HCT116 (cell line): ENCODE measurements around the gene MAST4. TPM values are rescaled to one million over a fixed set of nuclear protein-coding genes. Genes with fewer than 3 reads are reported as not detected.

Experiments used
- ATAC-seq: fragments of 200-7000 bp; cut with Tn5 transposase; 2 replicates; pipeline ENCODE4 v1.9.1; 2020; ENCODE audit warnings: mild to moderate bottlenecking, moderate library complexity
- BruUV-seq: library from RNA; stranded (reverse); fragments of 400-500 nt; replicated peaks from 2 replicates; lab custom pipeline; 2021; lab: Mats Ljungman, UMichigan
- CTCF ChIA-PET: fragments of 300-600 bp; sonication (Branson Sonifier 250); formaldehyde crosslinking; loops from one replicate; lab custom pipeline; 2021; ENCODE audit warnings: antibody characterized with exemption; lab: Charles Lee
- POLR2A ChIA-PET: fragments of 300-600, 350-600 bp; sonication (Branson Sonifier 250); formaldehyde crosslinking; loops from one replicate; lab custom pipeline; 2021; ENCODE audit warnings: antibody characterized with exemption; lab: Charles Lee
- RAD21 ChIA-PET, 2 experiments: fragments of 300-600 bp; sonication (Branson Sonifier 250); formaldehyde crosslinking; loops; one replicate each; lab custom pipeline; 2023; ENCODE audit warnings: low total read pairs in 2 of 2; ENCODE audit not compliant: uncharacterized antibody in 2 of 2, unreplicated experiment in 2 of 2, low non-redundant PET in 1 of 2; lab: Charles Lee
- DNase-seq: peaks from one replicate; pipeline ENCODE4 v3.0.0-alpha.2; 2010; ENCODE audit warnings: low read depth, low spot score
- H2AFZ ChIP-seq: fragments of 200-600 bp; shearing (Covaris generic), sonication (generic); 2 replicates; pipeline ENCODE4 v1.6.1; 2017; ENCODE audit warnings: low read depth, mixed run types, mixed read lengths, antibody characterized with exemption, low read length; ENCODE audit not compliant: poor library complexity, severe bottlenecking
- H3K27ac ChIP-seq: 2 replicates; pipeline ENCODE4 v1.5.1; 2012; ENCODE audit warnings: low read depth, low read length
- H3K27me3 ChIP-seq: fragments of 200-600 bp; sonication (generic); 2 replicates; pipeline ENCODE4 v1.6.1; 2016; ENCODE audit warnings: mixed run types, low read length, mixed read lengths; ENCODE audit not compliant: insufficient read depth
- H3K36me3 ChIP-seq, 2 experiments: fragments of 200-500 bp in 1 of 2; fragments of 200-600 bp in 1 of 2; sonication (Bioruptor generic) in 1 of 2; sonication (generic) in 1 of 2; 2 replicates each; pipeline versions ENCODE4 v1.5.1 to v1.6.1; 2014 to 2016; ENCODE audit warnings: low read length in 2 of 2, inconsistent platforms in 1 of 2, mixed read lengths in 1 of 2, mixed run types in 1 of 2; ENCODE audit not compliant: insufficient read depth in 2 of 2, control insufficient read depth in 1 of 2
- H3K4me1 ChIP-seq, 2 experiments: fragments of 200-600 bp in 1 of 2; sonication (generic) in 1 of 2; 2 replicates each; pipeline versions ENCODE4 v1.5.1 to v1.6.1; 2012 to 2017; ENCODE audit warnings: low read length in 2 of 2, inconsistent platforms in 1 of 2, mild to moderate bottlenecking in 1 of 2, mixed read lengths in 1 of 2, mixed run types in 1 of 2, moderate library complexity in 1 of 2; ENCODE audit not compliant: insufficient read depth in 2 of 2, control insufficient read depth in 1 of 2
- H3K4me2 ChIP-seq: fragments of 200-600 bp; sonication (generic); 2 replicates; pipeline ENCODE4 v1.6.1; 2017; ENCODE audit warnings: mixed run types, low read length, mixed read lengths
- H3K4me3 ChIP-seq, 2 experiments: fragments of 200-600 bp in 1 of 2; sonication (generic) in 1 of 2; replicated peaks in 1 of 2; 2 replicates each; pipeline ENCODE4 v1.5.1; 2011 to 2016; ENCODE audit warnings: low read length in 2 of 2, control low read depth in 1 of 2, low read depth in 1 of 2, mild to moderate bottlenecking in 1 of 2, mixed read lengths in 1 of 2, mixed run types in 1 of 2
- H3K79me2 ChIP-seq: fragments of 200-600 bp; sonication (generic); 2 replicates; pipeline ENCODE4 v1.6.1; 2017; ENCODE audit warnings: mild to moderate bottlenecking, mixed run types, low read length, moderate library complexity, mixed read lengths; ENCODE audit not compliant: insufficient read depth
- H3K9ac ChIP-seq: fragments of 200-600 bp; sonication (generic); 2 replicates; pipeline ENCODE4 v1.6.1; 2016; ENCODE audit warnings: low read length, mixed read lengths
- H3K9me2 ChIP-seq: fragments of 200-600 bp; sonication (generic), shearing (Covaris generic); 2 replicates; pipeline ENCODE4 v1.6.1; 2017; ENCODE audit warnings: mixed run types, mild to moderate bottlenecking, moderate library complexity; ENCODE audit not compliant: insufficient read depth
- H3K9me3 ChIP-seq, 2 experiments: fragments of 200-500 bp in 1 of 2; fragments of 200-600 bp in 1 of 2; sonication (Bioruptor generic) in 1 of 2; sonication (generic) in 1 of 2; 2 replicates each; pipeline ENCODE4 v1.6.1; 2014 to 2017; ENCODE audit warnings: low read length in 2 of 2, mixed read lengths in 2 of 2, inconsistent platforms in 1 of 2, low read depth in 1 of 2, mild to moderate bottlenecking in 1 of 2, mixed run types in 1 of 2, moderate library complexity in 1 of 2; ENCODE audit not compliant: control insufficient read depth in 1 of 2, insufficient read depth in 1 of 2
- H4K20me1 ChIP-seq: fragments of 200-600 bp; sonication (generic), shearing (Covaris generic); 2 replicates; pipeline ENCODE4 v1.6.1; 2017; ENCODE audit warnings: mixed run types, mild to moderate bottlenecking, moderate library complexity; ENCODE audit not compliant: insufficient read depth
- ATF3 ChIP-seq: IDR thresholded peaks from 2 replicates; pipeline ENCODE4 v1.6.1; 2012
- CBX3 ChIP-seq: IDR thresholded peaks from 2 replicates; pipeline ENCODE4 v1.6.1; 2012; ENCODE audit warnings: low read depth
- CEBPB ChIP-seq: IDR thresholded peaks from 2 replicates; pipeline ENCODE4 v1.6.1; 2012; ENCODE audit warnings: low read depth
- CTCF ChIP-seq, 3 experiments: fragments of 200-600 bp in 1 of 3; sonication (generic) in 1 of 3; IDR thresholded peaks in 2 of 3; conservative IDR thresholded peaks in 1 of 3; 2 replicates each; pipeline ENCODE4 v1.5.1; 2012 to 2017; ENCODE audit warnings: low read depth in 2 of 3, low read length in 2 of 3, antibody characterized with exemption in 1 of 3, borderline replicate concordance in 1 of 3, control low read depth in 1 of 3, mild to moderate bottlenecking in 1 of 3, mixed read lengths in 1 of 3, mixed run types in 1 of 3, moderate library complexity in 1 of 3; ENCODE audit not compliant: insufficient read depth in 1 of 3
- EZH2 ChIP-seq: fragments of 200-600 bp; sonication (generic); IDR thresholded peaks from 2 replicates; pipeline ENCODE4 v1.6.1; 2017; ENCODE audit warnings: antibody characterized with exemption, mixed run types
- EZH2phosphoT487 ChIP-seq: fragments of 200-600 bp; IDR thresholded peaks from 2 replicates; pipeline ENCODE4 v1.6.1; 2018; ENCODE audit warnings: antibody characterized with exemption, borderline replicate concordance
- FOSL1 ChIP-seq: IDR thresholded peaks from 2 replicates; pipeline ENCODE4 v1.6.1; 2012; ENCODE audit warnings: low read depth
- JUND ChIP-seq: IDR thresholded peaks from 2 replicates; pipeline ENCODE4 v1.6.1; 2012
- POLR2A ChIP-seq: IDR thresholded peaks from 2 replicates; pipeline ENCODE4 v1.7.0; 2011; ENCODE audit warnings: borderline replicate concordance; ENCODE audit not compliant: insufficient read depth, insufficient read length; ENCODE audit errors: extremely low read depth
- POLR2AphosphoS5 ChIP-seq: IDR thresholded peaks from 2 replicates; pipeline ENCODE4 v1.6.1; 2011; ENCODE audit warnings: mild to moderate bottlenecking, low read depth, low read length, moderate library complexity
- RAD21 ChIP-seq: IDR thresholded peaks from 2 replicates; pipeline ENCODE4 v1.6.1; 2012; ENCODE audit warnings: low read depth, mild to moderate bottlenecking
- REST ChIP-seq: IDR thresholded peaks from 2 replicates; pipeline ENCODE4 v1.6.1; 2012; ENCODE audit warnings: low read depth
- SIN3A ChIP-seq: IDR thresholded peaks from 2 replicates; pipeline ENCODE4 v1.6.1; 2012; ENCODE audit warnings: low read depth
- SRF ChIP-seq: IDR thresholded peaks from 2 replicates; pipeline ENCODE4 v1.6.1; 2012; ENCODE audit warnings: low read depth
- TCF7L2 ChIP-seq: IDR thresholded peaks from 2 replicates; pipeline ENCODE4 v1.7.0; 2011; ENCODE audit warnings: borderline replicate concordance, inconsistent platforms; ENCODE audit not compliant: insufficient read depth, insufficient read length; ENCODE audit errors: extremely low read depth
- ZBTB33 ChIP-seq: IDR thresholded peaks from 2 replicates; pipeline ENCODE4 v1.6.1; 2011; ENCODE audit warnings: mild to moderate bottlenecking, low read length, moderate library complexity; ENCODE audit not compliant: insufficient replicate concordance; ENCODE audit errors: extremely low read depth
- ZFX ChIP-seq: fragments of 450-650 bp; IDR thresholded peaks from 2 replicates; pipeline ENCODE4 v1.6.1; 2017
- ZNF274 ChIP-seq: fragments of 200-500 bp; sonication (Bioruptor generic); IDR thresholded peaks from 2 replicates; pipeline ENCODE4 v1.6.1; 2014; ENCODE audit warnings: mild to moderate bottlenecking, low read depth, low read length, inconsistent platforms
- intact Hi-C: fragments of 100-400 bp; cut with micrococcal nuclease; formaldehyde crosslinking; loops from 2 replicates; pipeline ENCODE4 v1.10.0; 2022
- total RNA-seq: library from RNA; stranded (reverse); gene quantifications from one replicate; pipeline ENCODE4 v1.2.1, GENCODE V29; 2021; ENCODE audit not compliant: unreplicated experiment

Gene MAST4
- total RNA-seq, 1 experiment from 2014 or later: 1.1 TPM

GRCh38 chr5:66553916-66554575 lies 42.1 kb upstream of the MAST4 start (continued):
- no peak for TF ChIP-seq ZNF274
- TF ChIP-seq ZFX: no peak
- TF ChIP-seq, all 23 proteins: peak for 0

- H3K27me3 ChIP-seq: no peaks in the 10 kb centered on the region
- ATAC-seq (no peak), DNase-seq (no peak)
- no peak overlapping the region for H3K9ac ChIP-seq
- no peaks in the 10 kb centered on the region for H3K9me2 ChIP-seq
- no peaks in the 10 kb centered on the region for H3K79me2 ChIP-seq
- H3K4me3 ChIP-seq: no peak overlapping the region
- no peak overlapping the region for H3K4me2 ChIP-seq
- TF ChIP-seq POLR2AphosphoS5 (no peak), TCF7L2 (no peak), EZH2 (no peak), CEBPB (no peak), JUND (no peak), SIN3A (no peak), EZH2phosphoT487 (no peak), CBX3 (no peak), ZBTB33 (no peak), CTCF (IDR thresholded peaks at IDR 0.05 in 2 of 3, conservative IDR thresholded peaks at IDR 0.05 in 1 of 3; ENCODE audit: borderline replicate concordance in 1 of 3, insufficient read depth in 1 of 3, low read depth in 2 of 3, low read length in 2 of 3) (no peak), FOSL1 (no peak), SRF (no peak), POLR2A (no peak), ZFX (no peak), RAD21 (no peak), ATF3 (no peak), REST (no peak)
- no peak overlapping the region for H3K27ac ChIP-seq
- intact Hi-C loops: no loop called here
- POLR2A ChIA-PET: no interaction called here
- H2AFZ ChIP-seq: no peak overlapping the region
- BruUV-seq: no TSS peak
- no peaks in the 10 kb centered on the region for H3K36me3 ChIP-seq
- RAD21 ChIA-PET: no interaction called here
- no peaks in the 10 kb centered on the region for H3K4me1 ChIP-seq
- no peaks in the 10 kb centered on the region for H4K20me1 ChIP-seq
- CTCF ChIA-PET: no interaction called here
- no peaks in the 10 kb centered on the region for H3K9me3 ChIP-seq
These were observed 41.3 kb upstream of the MAST4 start for GRCh38 chr5:66554884-66555283.
